ENCODE measurements around the gene PLD1. TPM values are rescaled to one million over a fixed set of nuclear protein-coding genes. Genes with fewer than 3 reads are reported as not detected.

The PLD1 gene
- total and polyA plus RNA-seq, 2 of the 8 experiments (the other 6 are each of a cell fraction or from before 2014, with no cell fraction given), result 1.2 to 2.6 TPM

DNA sequence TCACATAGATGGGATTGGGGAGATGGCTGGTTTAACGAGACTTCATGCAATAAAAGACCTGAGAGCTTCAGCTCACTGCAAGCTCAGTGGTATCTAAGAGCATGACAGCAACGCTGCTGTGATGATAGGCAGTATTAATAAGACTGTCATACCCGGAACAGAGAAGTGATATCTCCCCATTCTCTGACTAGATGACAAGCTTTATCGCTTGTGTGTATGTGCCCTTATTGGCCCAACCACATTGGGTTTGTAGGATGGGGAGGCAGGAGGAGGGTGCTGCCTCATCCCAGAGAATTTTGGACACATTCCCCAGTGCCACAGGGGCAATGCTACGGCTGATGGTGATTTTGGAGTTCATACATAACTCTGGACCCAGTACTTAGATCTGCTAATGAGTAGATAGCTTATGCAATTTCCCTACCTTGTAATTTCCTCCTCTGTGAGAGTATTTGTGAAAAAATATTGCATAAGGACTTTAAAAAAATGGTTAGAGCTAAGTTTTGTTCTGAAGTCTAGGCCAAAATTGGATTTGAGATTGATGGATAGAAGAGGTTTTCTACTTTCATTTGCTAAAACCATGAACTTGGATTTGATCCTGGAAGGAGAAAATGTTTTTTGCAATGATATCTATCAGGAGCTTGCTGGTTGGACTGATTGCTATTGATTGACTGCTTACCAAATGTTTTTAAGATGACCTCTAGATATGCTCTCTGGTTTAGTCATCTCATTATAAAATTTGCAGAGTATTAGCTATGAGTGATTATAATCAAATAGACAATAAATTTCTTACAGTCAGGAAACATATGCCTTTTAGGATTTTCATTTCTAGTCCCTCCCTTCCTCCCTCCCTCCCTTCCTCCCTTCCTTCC is 18.9 kb upstream of the PLD1 start:
- H3K79me2 ChIP-seq (ENCODE audit: control insufficient read depth in 1 of 2, insufficient read depth in 2 of 2, low read length in 2 of 2), result no peaks in the 10 kb centered on the region
- WGBS, 2 experiments (ENCODE audit: extremely low coverage in 1 of 2, insufficient coverage in 1 of 2, insufficient read length in 1 of 2, insufficient replicate concordance in 2 of 2, low coverage in 1 of 2, low lambda C conversion rate in 2 of 2, missing lambda C conversion rate in 1 of 2), result 89% methylated on average over 5 of the region's 5 CpGs; no CpG with 5 or more reads in 1 of the 2 experiments
- no peak for DNase-seq (ENCODE audit: low read depth in 1 of 2, low spot score in 2 of 2)
- H3K27me3 ChIP-seq (replicated peaks in 1 of 4; ENCODE audit: control insufficient read depth in 3 of 4, extremely low read depth in 1 of 4, insufficient read depth in 3 of 4, low read length in 3 of 4), result no peaks in the 10 kb centered on the region
- no peak overlapping the region for H2BK20ac ChIP-seq (ENCODE audit: low read length)
- peaks cover 2 to 8% (median 4%) of the 10 kb centered on the region in 4 experiments; a peak in 5 of 7 replicates for H3K4me1 ChIP-seq (replicated peaks in 1 of 4; ENCODE audit: control insufficient read depth in 3 of 4, insufficient read depth in 4 of 4, low read length in 3 of 4)
- H3K4me3 ChIP-seq (ENCODE audit: extremely low read depth in 1 of 4, insufficient read depth in 2 of 4, low read depth in 3 of 4, low read length in 4 of 4), result no peak overlapping the region
- H2AFZ ChIP-seq (ENCODE audit: low read length), result no peak overlapping the region
- ChIA-PET POLR2A (ENCODE audit: partially characterized antibody) (interaction anchor here (0.8 kb wide), 1 partner anchor 21 kb away, joined by 3 read pairs; no protein-coding TSS in a partner anchor), CTCF (ENCODE audit: partially characterized antibody) (interaction anchor here (0.6 to 3.9 kb wide), 32 partner anchors 7 to 1401 kb away, joined by 3 to 25 read pairs (median 3); partner anchors contain the start of gene PLD1)
- H3K56ac ChIP-seq (replicated peaks; ENCODE audit: insufficient read length, low read depth, low read length), result no peak overlapping the region
- H2BK15ac ChIP-seq (ENCODE audit: low read length), result no peak overlapping the region
- H3K79me1 ChIP-seq (ENCODE audit: low read depth, low read length), result no peaks in the 10 kb centered on the region
- H2BK5ac ChIP-seq (ENCODE audit: low read depth, low read length), result no peak overlapping the region
- H3K36me3 ChIP-seq (ENCODE audit: control insufficient read depth in 2 of 4, insufficient read depth in 4 of 4, low read length in 3 of 4), result no peaks in the 10 kb centered on the region
- no peak overlapping the region for H2BK12ac ChIP-seq (ENCODE audit: low read depth, low read length)
- H2BK120ac ChIP-seq (replicated peaks; ENCODE audit: low read depth, low read length), result no peak overlapping the region
- no peak overlapping the region for H3K23ac ChIP-seq (ENCODE audit: insufficient read length)
- H3K27ac ChIP-seq (ENCODE audit: low read depth, low read length), result no peak overlapping the region
- no peak overlapping the region for H3K18ac ChIP-seq (ENCODE audit: extremely low read depth, low read length)
- no peak overlapping the region for H2AK5ac ChIP-seq (ENCODE audit: low read depth, low read length)
- no peak overlapping the region for H3K9ac ChIP-seq (replicated peaks in 1 of 4; ENCODE audit: extremely low read depth in 1 of 4, low read depth in 3 of 4, low read length in 3 of 4)
- no peak overlapping the region for H3K14ac ChIP-seq (ENCODE audit: insufficient read length)
- H4K91ac ChIP-seq (replicated peaks; ENCODE audit: insufficient read length, low read length), result no peak overlapping the region
- H4K20me1 ChIP-seq (replicated peaks in 1 of 2; ENCODE audit: control insufficient read depth in 1 of 2, insufficient read depth in 2 of 2, low read length in 2 of 2), result no peaks in the 10 kb centered on the region
- no peaks in the 10 kb centered on the region for H3K23me2 ChIP-seq (ENCODE audit: low read depth, low read length)
- H3K4ac ChIP-seq (replicated peaks; ENCODE audit: insufficient read length, low read depth, low read length), result no peak overlapping the region
- no peak for FAIRE-seq
- H3K9me3 ChIP-seq (ENCODE audit: insufficient read depth in 2 of 2, low read depth in 1 of 2, low read length in 1 of 2), result no peaks in the 10 kb centered on the region
- no peak overlapping the region for H4K8ac ChIP-seq (ENCODE audit: extremely low read depth, insufficient read depth, low read length)
- no peak overlapping the region for H3K4me2 ChIP-seq (ENCODE audit: insufficient read depth in 1 of 2, low read depth in 2 of 2, low read length in 2 of 2)
- H4K5ac ChIP-seq (ENCODE audit: insufficient read length, low read depth, low read length), result no peak overlapping the region
- TF ChIP-seq RXRA (IDR thresholded peaks at IDR 0.05; ENCODE audit: insufficient read depth, low read depth, low read length) (no peak), EP300 (IDR thresholded peaks at IDR 0.05; ENCODE audit: borderline replicate concordance in 1 of 2, low read depth in 2 of 2, low read length in 2 of 2) (no peak), CHD2 (IDR thresholded peaks at IDR 0.05; ENCODE audit: low read length) (no peak), TBP (IDR thresholded peaks at IDR 0.05; ENCODE audit: low read depth, low read length) (no peak), BACH1 (IDR thresholded peaks at IDR 0.05; ENCODE audit: low read length) (no peak), RAD21 (IDR thresholded peaks at IDR 0.05 in 1 of 2, conservative IDR thresholded peaks at IDR 0.05 in 1 of 2; ENCODE audit: low read depth in 2 of 2, low read length in 2 of 2) (no peak), SUZ12 (IDR thresholded peaks at IDR 0.05; ENCODE audit: low read length) (no peak)
- TF ChIP-seq, protein P1, sequence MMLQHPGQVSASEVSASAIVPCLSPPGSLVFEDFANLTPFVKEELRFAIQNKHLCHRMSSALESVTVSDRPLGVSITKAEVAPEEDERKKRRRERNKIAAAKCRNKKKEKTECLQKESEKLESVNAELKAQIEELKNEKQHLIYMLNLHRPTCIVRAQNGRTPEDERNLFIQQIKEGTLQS (IDR thresholded peaks at IDR 0.05; ENCODE audit: insufficient read depth, low read depth, low read length), result no peak

Measured in H1 (cell line).